ENCODE measurements around the gene SETDB1. TPM values are rescaled to one million over a fixed set of nuclear protein-coding genes. Genes with fewer than 3 reads are reported as not detected.

Gene SETDB1
- polyA plus RNA-seq, 1 of the 3 experiments (the other 2 are of a cell fraction) = 29.9 TPM

- TF ChIP-seq RXRA (IDR thresholded peaks at IDR 0.05; ENCODE audit: borderline replicate concordance, low read depth) (no peak), MAX (IDR thresholded peaks at IDR 0.05; ENCODE audit: low read depth) (no peak), GABPA (IDR thresholded peaks at IDR 0.05; ENCODE audit: low read depth) (no peak), GATA2 (CRISPR knock-in tag; IDR thresholded peaks at IDR 0.05) (no peak), JUND (IDR thresholded peaks at IDR 0.05) (no peak), CHD2 (IDR thresholded peaks at IDR 0.05; ENCODE audit: low read length, partially characterized antibody) (no peak), RFX5 (IDR thresholded peaks at IDR 0.05; ENCODE audit: low read length) (no peak), TAF1 (IDR thresholded peaks at IDR 0.05; ENCODE audit: borderline replicate concordance, low read depth, low read length) (no peak), USF1 (IDR thresholded peaks at IDR 0.05; ENCODE audit: borderline replicate concordance, low read depth) (no peak)
Observed at GRCh38 chr1:150931773-150932172, 5.6 kb downstream of the SETDB1 start (continued).

GRCh38 chr1:150944856-150945255 is 18.7 kb downstream of the SETDB1 start:
- no peak overlapping the region for H3K4me2 ChIP-seq
- CTCF ChIA-PET = interaction anchor here (1.7 kb wide), 1 partner anchor 22 kb away, joined by 6 read pairs; no protein-coding TSS in a partner anchor

More at GRCh38 chr1:150944856-150945255, 18.7 kb downstream of the SETDB1 start:
- WGBS (ENCODE audit: low lambda C conversion rate) = 84% methylated on average over 5 of the region's 5 CpGs
- Histone ChIP-seq H3K4me1 (ENCODE audit: control insufficient read depth in 1 of 2, insufficient read depth in 2 of 2, low read depth in 1 of 2, low read length in 1 of 2) (no peaks in the 10 kb centered on the region), H3K36me3 (replicated peaks in 1 of 2; ENCODE audit: control insufficient read depth in 1 of 2, insufficient read depth in 2 of 2, low read length in 1 of 2) (peaks cover 61 to 72% of the 10 kb centered on the region in 2 experiments), H3F3A (replicated peaks; ENCODE audit: insufficient read depth) (no peaks in the 10 kb centered on the region), H3K9me3 (no peaks in the 10 kb centered on the region), H3K4me3 (ENCODE audit: low read depth in 2 of 2, low read length in 1 of 2) (no peak overlapping the region), H3K79me2 (ENCODE audit: insufficient read depth) (no peaks in the 10 kb centered on the region), H4K20me1 (ENCODE audit: insufficient read depth) (no peaks in the 10 kb centered on the region), H3K9me2 (no peaks in the 10 kb centered on the region), H3K9ac (no peak overlapping the region), H3K27ac (ENCODE audit: low read depth in 2 of 2, low read length in 1 of 2) (no peak overlapping the region), H2AFZ (ENCODE audit: low read depth) (no peak overlapping the region), H3K27me3 (ENCODE audit: insufficient read depth) (no peaks in the 10 kb centered on the region)
- no peak for TF ChIP-seq REST (IDR thresholded peaks at IDR 0.05; ENCODE audit: low read depth, low read length)
- no peak for TF ChIP-seq PBX3 (IDR thresholded peaks at IDR 0.05)
- TF ChIP-seq RCOR1 (IDR thresholded peaks at IDR 0.05; ENCODE audit: low read length) = no peak
- no peak for TF ChIP-seq SIN3A (IDR thresholded peaks at IDR 0.05; ENCODE audit: borderline replicate concordance, low read depth, low read length)
- TF ChIP-seq FOXJ3 (CRISPR knock-in tag; IDR thresholded peaks at IDR 0.05) = no peak
- no peak for TF ChIP-seq RAD21 (IDR thresholded peaks at IDR 0.05; ENCODE audit: low read length)
- no peak for TF ChIP-seq ZBTB33 (IDR thresholded peaks at IDR 0.05; ENCODE audit: borderline replicate concordance, low read depth)
- no peak for TF ChIP-seq TEAD4 (IDR thresholded peaks at IDR 0.05; ENCODE audit: borderline replicate concordance, insufficient read depth)
- no peak for TF ChIP-seq JUND (IDR thresholded peaks at IDR 0.05)
- no peak for DNase-seq
- POLR2A ChIA-PET = no interaction called here
